Caki2 (cell line): ENCODE data around the gene MSI2. TPM values are rescaled to one million over a fixed set of nuclear protein-coding genes. Genes with fewer than 3 reads are reported as not detected.
"Not testable (repeated sequence)": the region's sequence is repeated elsewhere in the genome, so short reads cannot be mapped to it uniquely, and the experiment has no call there.

Experiments
- DNase-seq: peaks from one replicate; pipeline ENCODE4 v3.0.0-alpha.2; 2015; ENCODE audit warnings: low read depth
- in situ Hi-C: cut with HindIII; loops from 2 replicates; pipeline ENCODE4 v1.10.0; 2016; ENCODE audit warnings: low sequenced_read_pairs, low pct_unique_long_range_greater_than_20kb, mixed read lengths
- total RNA-seq: library from RNA; depleted of rRNA; stranded (reverse); fragments of >200 nt; shearing (Covaris generic); gene quantifications from 2 replicates; pipeline ENCODE4 v1.2.3, GENCODE V29; 2014; ENCODE audit warnings: low replicate concordance

The MSI2 gene
- total RNA-seq, 1 experiment from 2014 or later: 67.1 TPM

DNA sequence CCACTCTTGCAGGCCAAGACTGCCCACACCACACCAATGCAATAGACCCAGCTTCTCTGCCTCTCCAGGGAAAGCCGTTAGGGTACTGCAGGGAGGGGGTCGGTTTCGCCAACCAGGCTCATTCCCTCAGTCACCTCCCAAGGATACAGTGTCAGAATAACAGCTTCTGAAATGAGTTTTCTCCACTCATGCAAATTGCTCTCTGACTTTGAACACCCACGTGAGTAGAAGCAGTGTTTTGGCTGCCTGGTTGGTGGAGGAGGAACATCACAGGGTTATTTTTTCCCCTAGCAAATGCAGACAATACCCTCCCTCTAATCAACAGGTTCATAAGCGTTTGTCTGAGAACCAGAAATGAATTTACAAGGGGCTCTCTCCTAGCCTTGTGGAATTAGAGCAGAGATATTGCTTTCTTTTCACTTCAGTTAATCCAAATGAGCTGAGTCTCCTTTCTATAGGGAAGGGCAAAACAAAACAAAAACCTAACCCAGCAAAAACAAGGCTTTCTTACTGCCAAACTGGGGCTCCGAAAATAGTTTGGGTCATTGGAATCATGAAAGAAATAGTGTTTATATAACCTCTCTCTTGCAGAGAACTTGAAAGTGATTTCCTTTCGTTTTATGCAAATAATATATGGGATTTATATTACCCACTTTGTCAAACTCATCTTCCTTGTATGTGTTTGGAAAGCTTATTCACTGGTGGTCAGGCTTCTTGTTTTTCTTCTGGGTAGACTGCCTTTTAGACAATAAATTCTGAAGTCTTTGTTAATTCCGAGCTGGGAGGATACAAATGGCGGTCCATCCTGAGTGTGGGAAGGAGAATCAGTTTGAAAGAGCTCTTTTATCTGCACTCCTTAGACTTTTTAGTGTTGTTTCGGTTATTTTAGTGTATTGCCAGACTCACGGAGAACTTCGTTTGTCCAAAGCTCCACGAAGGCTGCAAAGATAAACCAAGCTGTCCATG lies 229.9 kb downstream of the MSI2 start:
- DNase-seq: no peak
- in situ Hi-C loops: no loop called here

DNA sequence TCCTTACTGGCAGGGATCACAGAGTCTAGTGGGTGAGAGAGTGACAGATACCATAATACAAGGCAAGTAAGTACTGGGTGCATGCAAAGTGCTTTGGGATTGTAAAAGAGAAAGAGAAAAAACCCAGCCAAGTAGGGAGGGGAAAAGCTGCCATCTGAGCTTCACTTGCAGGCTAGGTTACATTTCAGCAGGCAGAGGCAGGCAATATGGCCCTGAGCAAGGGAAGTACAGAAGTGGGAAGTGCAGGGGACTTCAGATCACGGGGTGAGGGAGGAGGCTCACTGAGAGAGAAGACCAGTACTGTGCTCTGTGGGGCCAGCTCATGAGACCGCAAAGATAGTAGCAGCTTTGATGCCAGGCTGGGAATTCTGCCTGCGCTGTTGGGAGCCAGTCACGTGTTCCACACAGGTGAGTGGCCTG lies 230.6 kb downstream of the MSI2 start:
- DNase-seq: no peak
- in situ Hi-C loops: no loop called here

DNA sequence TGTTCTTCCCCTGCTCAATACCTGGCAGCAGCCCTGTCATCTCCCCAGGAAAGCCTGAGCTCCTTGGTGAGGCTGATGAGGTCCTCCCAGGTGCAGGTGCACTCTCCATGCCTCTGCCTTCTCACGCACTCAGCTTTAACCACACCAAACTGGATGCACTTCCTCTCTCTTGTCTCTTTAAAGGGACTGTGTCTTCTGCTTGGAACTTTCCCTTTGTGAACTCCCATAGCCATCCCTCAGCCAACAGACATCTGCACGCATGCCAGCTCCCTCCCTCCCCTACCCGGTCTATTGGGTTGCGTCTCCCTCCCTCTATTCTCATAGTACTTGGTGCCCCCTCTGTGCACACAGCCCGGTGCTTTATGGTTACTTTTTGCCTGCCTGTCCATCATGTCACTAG lies 231.2 kb downstream of the MSI2 start:
- DNase-seq: no peak
- in situ Hi-C loops: no loop called here

DNA sequence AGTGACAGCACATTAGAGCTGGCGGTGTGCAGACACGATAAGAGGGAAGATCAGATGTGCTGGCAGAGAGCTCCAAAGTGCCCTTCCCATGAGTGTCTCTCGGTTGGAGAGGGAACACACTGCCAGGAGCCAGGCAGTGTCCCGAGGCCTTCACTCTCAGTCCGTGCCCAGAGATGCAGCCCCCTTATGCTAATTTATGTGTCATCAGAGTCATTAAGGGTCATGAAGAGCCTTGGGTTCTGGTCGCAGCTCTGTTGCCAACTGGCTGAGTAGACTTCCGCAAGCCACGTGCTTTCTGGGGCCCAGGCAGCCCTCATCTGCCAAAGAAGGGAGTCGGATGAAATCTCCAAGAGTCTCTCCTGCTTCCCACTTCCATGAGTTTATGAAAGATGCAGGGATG lies 232.5 kb downstream of the MSI2 start:
- in situ Hi-C loops: no loop called here
- no peak for DNase-seq

DNA sequence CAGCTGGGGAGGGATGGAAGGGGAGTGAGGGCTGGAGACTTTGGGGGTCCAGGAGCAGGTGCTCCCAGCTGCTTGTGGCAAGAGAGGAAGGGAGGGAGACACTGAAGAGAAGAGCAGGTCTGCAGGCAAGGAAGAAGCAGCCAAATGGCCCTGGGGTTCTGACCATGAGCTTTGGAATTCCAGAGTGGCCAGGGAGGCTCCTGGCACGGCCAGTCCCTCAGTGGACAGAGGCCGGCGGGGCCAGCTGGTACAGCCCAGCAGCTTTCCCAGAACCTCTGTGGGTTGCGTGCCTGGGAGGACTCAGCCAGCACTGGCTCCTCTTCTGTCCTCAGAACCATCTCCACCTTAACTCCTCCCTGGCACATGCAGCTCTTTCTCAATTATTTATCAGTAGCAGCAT lies 233.0 kb downstream of the MSI2 start:
- in situ Hi-C loops: no loop called here
- no peak for DNase-seq

DNA sequence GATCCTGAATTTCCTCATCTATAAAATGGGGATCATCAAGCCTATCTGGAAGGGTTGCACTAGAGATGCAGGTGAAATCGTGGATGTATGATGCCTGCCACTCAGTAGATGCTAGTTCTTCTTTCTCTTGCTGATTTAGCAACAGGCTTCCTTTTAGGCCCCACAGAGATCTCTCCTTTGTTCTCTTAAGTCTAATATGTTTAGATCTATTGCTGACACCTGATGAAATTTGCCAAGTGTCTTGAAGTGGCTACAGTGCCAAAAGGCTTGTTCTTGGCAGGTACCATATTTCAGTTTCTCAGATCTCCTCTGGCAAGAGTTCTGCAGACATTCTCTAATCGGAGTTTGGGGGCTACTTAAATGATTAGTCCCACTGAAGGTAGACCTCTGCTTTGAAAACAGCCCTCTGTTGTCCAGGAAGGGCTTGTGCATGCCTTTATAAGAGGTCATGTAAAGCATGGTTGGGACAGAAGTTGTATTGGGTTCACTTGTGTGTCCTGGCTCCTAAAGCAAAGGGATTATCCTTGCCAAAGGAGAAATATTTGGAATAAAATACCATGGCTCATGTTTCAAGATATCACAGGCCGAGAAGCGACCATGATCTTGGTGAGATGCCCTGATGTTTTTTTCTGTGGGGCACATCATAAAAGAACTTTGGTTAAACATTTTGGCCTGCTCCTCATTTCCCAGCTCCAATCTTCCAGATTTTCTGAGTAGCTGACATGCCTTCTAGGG lies 234.0 kb downstream of the MSI2 start:
- in situ Hi-C loops: no loop called here

DNA sequence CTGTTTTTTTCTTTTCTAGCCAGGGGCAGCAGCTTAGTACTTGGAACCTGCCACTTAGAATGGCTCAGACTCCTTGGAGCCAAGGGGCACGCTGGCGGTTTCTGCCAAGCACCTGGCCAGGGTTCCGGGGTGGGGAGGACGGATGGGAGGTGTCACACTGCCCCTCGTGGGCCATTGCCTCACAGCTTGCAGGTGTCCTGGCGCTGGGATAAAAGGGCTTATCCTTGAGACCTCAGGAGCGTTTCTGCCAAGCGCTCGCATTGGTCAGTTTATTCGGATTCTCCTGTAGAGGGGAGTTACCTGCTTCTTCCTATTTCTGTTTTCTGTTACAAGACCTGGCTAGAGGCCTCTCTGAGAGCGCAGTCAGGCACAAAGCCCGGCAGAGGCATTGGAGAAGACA lies 234.6 kb downstream of the MSI2 start:
- no peak for DNase-seq

More for the DNA sequence above, 234.0 kb downstream of the MSI2 start:
- DNase-seq: no peak

DNA sequence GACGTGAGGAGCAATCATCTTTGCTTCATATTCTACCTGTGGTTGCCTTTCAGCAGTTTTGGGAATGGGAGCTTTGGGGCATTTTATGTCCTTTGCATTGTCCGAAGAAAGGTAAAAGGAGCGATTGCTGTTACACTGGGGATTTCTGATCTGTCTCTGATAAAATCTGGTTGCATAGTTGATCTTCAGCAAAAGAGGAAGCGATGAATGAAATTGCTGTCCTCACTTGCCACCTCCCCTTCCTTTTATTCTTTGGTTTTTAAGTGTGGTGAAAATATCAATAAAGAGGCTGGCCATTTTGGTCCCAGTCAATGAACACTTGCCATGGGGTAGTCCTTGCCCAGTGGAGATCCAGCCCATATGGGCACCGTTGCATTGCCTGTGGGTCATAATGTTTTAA lies 236.8 kb downstream of the MSI2 start:
- in situ Hi-C loops: no loop called here
- DNase-seq: no peak

More for the DNA sequence above, 234.6 kb downstream of the MSI2 start:
- in situ Hi-C loops: no loop called here

DNA sequence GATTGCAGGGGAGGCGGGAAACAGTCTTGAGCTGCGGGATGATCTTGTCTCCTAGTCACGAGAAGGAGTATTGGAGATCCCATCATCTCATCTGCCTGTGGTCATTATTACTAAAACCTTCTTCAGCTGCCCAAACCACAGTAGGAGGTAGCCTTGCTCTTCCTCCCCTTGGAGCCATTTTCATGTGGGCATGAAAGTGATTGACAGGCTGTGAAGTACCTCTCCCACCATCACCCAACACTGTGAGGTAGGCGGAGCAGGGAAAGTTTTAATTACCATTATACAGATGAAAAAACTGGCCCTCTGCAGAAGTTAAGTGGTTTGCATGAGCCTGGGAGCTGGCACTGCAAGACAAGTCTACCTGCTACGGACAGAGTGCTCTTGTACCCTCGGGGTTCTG lies 237.3 kb downstream of the MSI2 start:
- in situ Hi-C loops: no loop called here
- no peak for DNase-seq

DNA sequence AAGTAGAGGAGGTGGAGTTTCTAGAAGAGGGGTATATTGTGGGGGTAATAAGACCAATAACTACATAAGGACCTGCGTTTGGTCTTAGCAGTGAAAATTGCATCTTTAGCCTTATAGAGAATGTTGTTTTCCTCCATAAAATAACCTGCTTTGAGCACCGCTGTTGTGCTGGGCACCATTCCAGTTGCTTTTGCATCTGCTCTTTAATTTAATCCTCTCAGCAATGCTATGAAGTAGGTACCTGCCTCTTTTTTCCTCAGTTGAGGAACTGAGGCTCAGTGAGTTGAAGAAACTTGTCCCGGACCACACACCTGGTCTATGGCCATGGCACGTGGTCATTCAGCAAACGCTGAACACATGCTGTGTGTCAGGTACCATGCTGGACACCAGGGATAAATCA lies 238.1 kb downstream of the MSI2 start:
- no peak for DNase-seq
- in situ Hi-C loops: no loop called here

DNA sequence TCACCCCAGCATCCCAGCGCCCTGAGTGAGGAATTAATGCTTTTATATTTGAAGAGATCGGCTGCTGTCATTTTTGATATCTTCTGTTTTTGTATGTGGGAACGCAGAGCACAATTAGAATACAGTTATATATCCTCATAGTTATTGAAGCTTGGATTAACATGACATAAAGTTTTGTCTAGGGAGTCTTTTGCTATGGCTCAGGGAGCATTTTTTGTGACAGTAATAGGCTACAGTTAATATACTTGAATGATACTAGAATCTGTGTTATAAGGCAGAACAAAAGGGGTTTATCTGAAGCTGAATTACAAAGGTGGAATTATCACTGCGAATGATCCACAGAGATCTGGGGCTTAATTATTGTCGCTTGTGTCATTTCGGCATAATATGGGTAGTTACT lies 239.4 kb downstream of the MSI2 start:
- in situ Hi-C loops: no loop called here
- DNase-seq: no peak

DNA sequence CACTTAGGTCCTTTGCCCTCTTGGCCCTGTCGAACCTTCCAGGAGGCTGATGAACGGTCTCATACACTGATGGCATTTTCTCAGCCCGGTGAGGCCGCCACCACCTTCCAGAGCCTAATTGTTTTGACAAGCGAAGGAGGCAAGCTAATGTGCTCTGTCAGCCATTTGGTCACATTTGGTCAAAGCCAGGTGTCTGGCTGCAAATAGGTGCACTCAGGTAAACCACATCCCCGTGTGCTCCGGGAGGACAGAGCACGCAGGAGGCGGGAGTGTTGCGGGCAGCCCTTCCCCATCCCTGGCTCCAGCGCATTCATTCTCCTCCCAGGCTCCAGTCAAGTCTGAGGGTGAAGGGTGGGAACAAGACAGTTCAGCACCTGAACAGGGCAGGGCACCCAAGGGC lies 240.1 kb downstream of the MSI2 start:
- no peak for DNase-seq
- in situ Hi-C loops: no loop called here

DNA sequence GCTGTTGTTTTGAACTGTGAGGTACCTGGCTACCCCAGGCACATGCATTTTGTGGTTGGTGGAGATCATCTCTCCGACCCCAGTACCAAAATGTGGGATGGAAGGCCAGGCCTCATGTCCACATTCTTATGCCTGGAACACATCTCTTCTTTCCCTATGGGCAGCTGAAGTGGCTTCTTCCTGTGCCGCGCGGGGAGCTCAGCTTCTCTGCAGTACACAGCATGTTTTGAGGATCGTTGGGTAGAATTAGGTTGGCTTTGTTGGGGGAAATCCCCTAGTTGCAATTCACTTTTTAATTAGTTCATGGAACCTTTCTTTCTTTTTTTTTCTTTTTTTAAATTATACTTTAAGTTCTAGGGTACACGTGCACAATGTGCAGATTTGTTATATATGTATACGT lies 242.1 kb downstream of the MSI2 start:
- in situ Hi-C loops: no loop called here
- no peak for DNase-seq

DNA sequence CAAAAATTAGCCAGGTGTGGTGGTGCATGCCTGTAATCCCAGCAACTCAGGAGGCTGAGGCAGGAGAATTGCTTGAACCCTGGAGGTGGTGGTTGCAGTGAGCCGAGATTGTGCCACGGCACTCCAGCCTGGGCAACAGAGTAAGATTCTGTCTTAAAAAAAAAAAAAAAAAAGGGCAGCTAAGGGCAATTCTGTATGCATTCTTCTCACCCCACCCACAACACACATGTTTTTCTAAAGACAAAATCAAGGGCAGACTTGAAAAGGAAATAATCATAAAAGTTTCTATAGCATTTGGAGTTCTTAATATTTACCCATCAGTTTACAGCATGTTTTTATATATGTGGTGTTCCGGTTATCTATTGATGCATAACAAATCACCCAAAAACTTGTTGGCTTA lies 242.9 kb downstream of the MSI2 start:
- in situ Hi-C loops, DNase-seq: not testable (repeated sequence)

DNA sequence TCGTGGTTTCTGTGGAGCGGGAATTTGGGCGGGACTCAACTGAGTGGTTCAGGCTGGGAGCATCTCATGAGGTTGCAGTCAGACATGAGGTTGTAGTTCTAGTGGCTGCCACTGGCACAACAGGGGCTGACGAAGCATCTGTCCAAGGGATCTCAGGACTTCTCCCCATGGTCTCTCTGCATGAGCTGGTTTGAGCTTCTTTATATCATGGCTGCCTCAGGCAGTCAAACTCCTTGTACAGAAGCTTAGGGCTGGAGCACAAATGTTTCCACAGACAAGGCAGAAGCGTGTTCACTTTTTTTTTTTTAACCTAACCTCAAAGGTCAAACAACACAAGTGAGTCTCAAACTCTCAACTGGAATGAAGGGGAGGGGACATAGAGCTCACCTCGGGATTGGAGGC lies 243.3 kb downstream of the MSI2 start:
- no peak for DNase-seq
- in situ Hi-C loops: no loop called here

DNA sequence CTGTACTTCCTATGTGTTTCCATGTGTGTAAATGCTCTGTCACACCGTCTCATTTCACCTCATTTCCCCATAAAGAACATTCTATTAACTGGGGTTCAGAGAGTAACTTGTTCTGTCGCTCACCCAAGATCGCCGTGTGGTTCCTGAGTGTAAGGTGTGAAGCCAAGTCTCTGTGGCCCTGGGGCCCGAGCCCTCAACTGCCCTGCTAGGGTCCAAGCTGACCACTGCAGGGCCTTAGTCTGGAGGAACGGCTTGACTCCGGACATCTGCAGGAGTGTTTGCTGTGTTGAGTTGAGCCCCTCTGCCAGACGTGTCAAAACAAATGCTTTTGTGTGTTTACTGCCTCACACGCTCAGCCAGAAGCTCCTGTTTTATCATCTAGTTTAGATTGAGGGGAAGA lies 244.7 kb downstream of the MSI2 start:
- DNase-seq: no peak
- in situ Hi-C loops: no loop called here

DNA sequence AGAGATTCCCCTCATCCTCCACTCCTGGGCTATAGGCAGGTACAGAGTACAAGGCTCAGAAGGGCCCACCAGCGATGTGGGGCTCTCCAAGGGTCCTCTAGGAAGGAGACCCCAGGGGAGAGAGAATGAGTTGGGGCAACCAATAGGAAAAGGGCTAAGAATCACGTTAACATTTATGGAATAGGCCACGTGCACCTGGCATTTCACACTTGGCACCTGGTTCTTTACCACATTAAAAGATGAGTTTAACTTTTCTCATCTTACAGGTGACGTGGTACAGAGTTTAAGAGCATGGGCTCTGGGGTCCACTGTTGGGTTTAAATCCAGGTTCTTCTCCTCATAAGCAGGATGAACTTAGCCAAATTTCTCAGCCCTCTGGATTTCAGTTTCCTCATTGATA lies 245.7 kb downstream of the MSI2 start:
- in situ Hi-C loops: no loop called here
- no peak for DNase-seq

DNA sequence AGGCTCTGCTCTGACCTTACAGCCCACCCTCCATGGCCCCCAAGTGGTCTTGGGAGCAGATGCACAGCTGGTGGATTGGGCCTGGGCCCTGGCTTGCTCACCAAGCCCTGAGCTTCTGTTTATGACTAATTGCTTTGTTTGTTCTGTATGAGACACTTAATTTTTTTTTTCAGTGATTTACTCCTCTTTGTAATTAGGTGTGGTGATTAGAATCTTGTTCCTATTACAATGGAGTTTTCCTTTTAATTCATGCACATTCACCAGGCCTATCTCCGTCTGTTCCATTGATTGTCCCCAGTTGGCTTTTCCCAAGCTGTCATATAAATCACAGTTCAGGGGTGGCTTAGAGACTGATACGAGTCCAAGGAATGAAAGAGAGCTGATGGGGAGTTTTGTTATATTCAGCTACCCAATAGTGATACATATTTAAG lies 246.5 kb downstream of the MSI2 start:
- DNase-seq: no peak
- in situ Hi-C loops: no loop called here

DNA sequence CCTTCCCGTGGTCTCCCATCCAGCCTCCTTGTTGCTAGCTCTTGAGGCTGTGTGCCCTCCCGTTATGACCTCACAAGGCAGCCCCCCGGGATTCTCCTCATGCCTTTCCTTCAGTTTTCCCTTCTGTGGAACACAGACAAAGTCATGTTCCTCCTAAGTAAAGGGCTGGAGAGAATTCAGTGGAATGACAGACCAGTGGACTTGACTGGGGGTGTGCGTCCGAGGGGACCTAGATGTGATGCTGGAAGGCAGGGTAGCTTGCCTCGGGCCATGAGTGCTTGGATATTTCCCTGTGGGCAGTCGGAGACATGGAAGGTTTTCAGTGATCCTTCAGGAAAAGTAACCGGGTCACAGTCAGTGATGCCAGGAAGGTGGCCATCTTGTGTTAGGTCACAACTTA lies 247.9 kb downstream of the MSI2 start:
- no peak for DNase-seq
- in situ Hi-C loops: no loop called here
